ENCODE data around the gene STX4.

The STX4 gene

GRCh38 chr16:31072540-31073141 is 39.3 kb downstream of the STX4 start:
- Histone ChIP-seq H3K79me2 (ENCODE audit: control insufficient read depth, insufficient read depth, low read length, unreplicated experiment) (peaks cover 68% of the 10 kb centered on the region), H3K27ac (ENCODE audit: low read depth, low read length) (peak overlapping the region; percentile 84), H3K36me3 (ENCODE audit: insufficient read depth, low read length) (peaks cover 8% of the 10 kb centered on the region; the same call in 1 of the 2 replicates), H3K4me1 (ENCODE audit: control insufficient read depth, insufficient read depth, low read length, unreplicated experiment) (peaks cover 19% of the 10 kb centered on the region), H3K4me3 (ENCODE audit: low read depth, low read length) (peak overlapping the region; percentile 83), H2AFZ (ENCODE audit: low read length, unreplicated experiment) (no peak overlapping the region), H3K27me3 (ENCODE audit: insufficient read depth, low read length) (no peaks in the 10 kb centered on the region)

- peaks cover 19% of the 10 kb centered on the region for H3K4me1 ChIP-seq (ENCODE audit: control insufficient read depth, insufficient read depth, low read length, unreplicated experiment)
- H3K79me2 ChIP-seq (ENCODE audit: control insufficient read depth, insufficient read depth, low read length, unreplicated experiment) = peaks cover 67% of the 10 kb centered on the region
- H3K27ac ChIP-seq (ENCODE audit: low read depth, low read length) = peak overlapping the region; percentile 84
- peak overlapping the region; percentile 77 for H2AFZ ChIP-seq (ENCODE audit: low read length, unreplicated experiment)
- peaks cover 13% of the 10 kb centered on the region; the same call in 1 of the 2 replicates for H3K36me3 ChIP-seq (ENCODE audit: insufficient read depth, low read length)
- peak overlapping the region; percentile 83 for H3K4me3 ChIP-seq (ENCODE audit: low read depth, low read length)
- H3K27me3 ChIP-seq (ENCODE audit: insufficient read depth, low read length) = no peaks in the 10 kb centered on the region
Measured at GRCh38 chr16:31073142-31073969, 40.0 kb downstream of the STX4 start.

- Histone ChIP-seq H2AFZ (ENCODE audit: low read length, unreplicated experiment) (peak within 1 kb of the TSS; percentile 77), H3K4me1 (ENCODE audit: control insufficient read depth, insufficient read depth, low read length, unreplicated experiment) (peaks cover 19% of the 10 kb centered on the region), H3K27me3 (ENCODE audit: insufficient read depth, low read length) (no peaks in the 10 kb centered on the region), H3K79me2 (ENCODE audit: control insufficient read depth, insufficient read depth, low read length, unreplicated experiment) (peaks cover 60% of the 10 kb centered on the region), H3K27ac (ENCODE audit: low read depth, low read length) (peak within 1 kb of the TSS; percentile 84), H3K36me3 (ENCODE audit: insufficient read depth, low read length) (peaks cover 13% of the 10 kb centered on the region; the same call in 1 of the 2 replicates), H3K4me3 (ENCODE audit: low read depth, low read length) (peak within 1 kb of the TSS; percentile 83)
Measured at GRCh38 chr16:31073970-31074813, 40.8 kb downstream of the STX4 start, which contains the start of the genes ZNF646 and ZNF668. TSS of gene ZNF646 (plus strand) at chr16:31074422. CDS start at chr16:31076325, 1,903 bp downstream. TSS of gene ZNF668 (minus strand) at chr16:31074240. CDS start at chr16:31064459, 9,781 bp downstream.

- Histone ChIP-seq H3K4me3 (ENCODE audit: low read depth, low read length) (peak overlapping the region; percentile 83), H3K36me3 (ENCODE audit: insufficient read depth, low read length) (peaks cover 13% of the 10 kb centered on the region; the same call in 1 of the 2 replicates), H3K4me1 (ENCODE audit: control insufficient read depth, insufficient read depth, low read length, unreplicated experiment) (peaks cover 19% of the 10 kb centered on the region), H3K27me3 (ENCODE audit: insufficient read depth, low read length) (no peaks in the 10 kb centered on the region), H3K79me2 (ENCODE audit: control insufficient read depth, insufficient read depth, low read length, unreplicated experiment) (peaks cover 56% of the 10 kb centered on the region), H2AFZ (ENCODE audit: low read length, unreplicated experiment) (peak overlapping the region; percentile 26), H3K27ac (ENCODE audit: low read depth, low read length) (peak overlapping the region; percentile 84)
Measured at GRCh38 chr16:31074814-31075183, 41.4 kb downstream of the STX4 start.

GRCh38 chr16:31076319-31076718 is 43.0 kb downstream of the STX4 start:
- no peak overlapping the region for H2AFZ ChIP-seq (ENCODE audit: low read length, unreplicated experiment)
- peaks cover 50% of the 10 kb centered on the region for H3K79me2 ChIP-seq (ENCODE audit: control insufficient read depth, insufficient read depth, low read length, unreplicated experiment)
- peaks cover 18% of the 10 kb centered on the region; the same call in 1 of the 2 replicates for H3K36me3 ChIP-seq (ENCODE audit: insufficient read depth, low read length)
- no peaks in the 10 kb centered on the region for H3K27me3 ChIP-seq (ENCODE audit: insufficient read depth, low read length)
- peaks cover 16% of the 10 kb centered on the region for H3K4me1 ChIP-seq (ENCODE audit: control insufficient read depth, insufficient read depth, low read length, unreplicated experiment)
- H3K27ac ChIP-seq (ENCODE audit: low read depth, low read length) = no peak overlapping the region
- H3K4me3 ChIP-seq (ENCODE audit: low read depth, low read length) = no peak overlapping the region; the same call in 1 of the 2 replicates

- Histone ChIP-seq H3K4me1 (ENCODE audit: control insufficient read depth, insufficient read depth, low read length, unreplicated experiment) (peaks cover 9% of the 10 kb centered on the region), H3K4me3 (ENCODE audit: low read depth, low read length) (no peak overlapping the region), H2AFZ (ENCODE audit: low read length, unreplicated experiment) (no peak overlapping the region), H3K79me2 (ENCODE audit: control insufficient read depth, insufficient read depth, low read length, unreplicated experiment) (peaks cover 43% of the 10 kb centered on the region), H3K27me3 (ENCODE audit: insufficient read depth, low read length) (no peaks in the 10 kb centered on the region), H3K36me3 (ENCODE audit: insufficient read depth, low read length) (peaks cover 18% of the 10 kb centered on the region; the same call in 1 of the 2 replicates), H3K27ac (ENCODE audit: low read depth, low read length) (no peak overlapping the region)
Measured at GRCh38 chr16:31077024-31077423, 43.7 kb downstream of the STX4 start.

- peaks cover 11% of the 10 kb centered on the region for H3K4me1 ChIP-seq (ENCODE audit: control insufficient read depth, insufficient read depth, low read length, unreplicated experiment)
- no peak overlapping the region for H3K27ac ChIP-seq (ENCODE audit: low read depth, low read length)
- peaks cover 35% of the 10 kb centered on the region for H3K79me2 ChIP-seq (ENCODE audit: control insufficient read depth, insufficient read depth, low read length, unreplicated experiment)
- no peak overlapping the region for H2AFZ ChIP-seq (ENCODE audit: low read length, unreplicated experiment)
- peaks cover 18% of the 10 kb centered on the region; the same call in 1 of the 2 replicates for H3K36me3 ChIP-seq (ENCODE audit: insufficient read depth, low read length)
- H3K27me3 ChIP-seq (ENCODE audit: insufficient read depth, low read length) = no peaks in the 10 kb centered on the region
- no peak overlapping the region for H3K4me3 ChIP-seq (ENCODE audit: low read depth, low read length)
Measured at GRCh38 chr16:31077592-31078396, 44.4 kb downstream of the STX4 start.

GRCh38 chr16:31078597-31079341 is 45.4 kb downstream of the STX4 start:
- no peaks in the 10 kb centered on the region for H3K27me3 ChIP-seq (ENCODE audit: insufficient read depth, low read length)
- H3K36me3 ChIP-seq (ENCODE audit: insufficient read depth, low read length) = peaks cover 18% of the 10 kb centered on the region; the same call in 1 of the 2 replicates
- no peak overlapping the region for H2AFZ ChIP-seq (ENCODE audit: low read length, unreplicated experiment)
- H3K4me3 ChIP-seq (ENCODE audit: low read depth, low read length) = no peak overlapping the region
- peaks cover 11% of the 10 kb centered on the region for H3K4me1 ChIP-seq (ENCODE audit: control insufficient read depth, insufficient read depth, low read length, unreplicated experiment)
- peaks cover 32% of the 10 kb centered on the region for H3K79me2 ChIP-seq (ENCODE audit: control insufficient read depth, insufficient read depth, low read length, unreplicated experiment)
- no peak overlapping the region for H3K27ac ChIP-seq (ENCODE audit: low read depth, low read length)

- no peak overlapping the region for H3K27ac ChIP-seq (ENCODE audit: low read depth, low read length)
- H3K27me3 ChIP-seq (ENCODE audit: insufficient read depth, low read length) = no peaks in the 10 kb centered on the region
- H3K79me2 ChIP-seq (ENCODE audit: control insufficient read depth, insufficient read depth, low read length, unreplicated experiment) = peaks cover 32% of the 10 kb centered on the region
- no peak overlapping the region for H3K4me3 ChIP-seq (ENCODE audit: low read depth, low read length)
- peaks cover 25% of the 10 kb centered on the region; the same call in 1 of the 2 replicates for H3K36me3 ChIP-seq (ENCODE audit: insufficient read depth, low read length)
- H3K4me1 ChIP-seq (ENCODE audit: control insufficient read depth, insufficient read depth, low read length, unreplicated experiment) = peaks cover 11% of the 10 kb centered on the region
- H2AFZ ChIP-seq (ENCODE audit: low read length, unreplicated experiment) = no peak overlapping the region
Measured at GRCh38 chr16:31079342-31079944, 46.1 kb downstream of the STX4 start.

Data from ACC112 (cell line).